Fibroblast of pulmonary artery (primary cell): ENCODE data around the gene VEGFD.

Source experiments
- DNase-seq: peaks from one replicate; pipeline ENCODE4 v3.0.0-alpha.2; 2010; ENCODE audit warnings: low read depth
- H3K4me3 ChIP-seq: replicated peaks from 2 replicates; pipeline ENCODE4 v1.5.1; 2011; ENCODE audit warnings: low read depth, mild to moderate bottlenecking, control low read depth, low read length, moderate library complexity
- CTCF ChIP-seq: IDR thresholded peaks from 2 replicates; pipeline ENCODE4 v1.5.1; 2011; ENCODE audit warnings: mild to moderate bottlenecking, control low read depth, low read length, inconsistent platforms; ENCODE audit errors: missing control alignments

The VEGFD gene

GRCh38 chrX:15334561-15334960, 49.7 kb downstream of the VEGFD start:
- peak overlapping the region; percentile 77 for H3K4me3 ChIP-seq
- TF ChIP-seq CTCF, result no peak
- peak; percentile 11 for DNase-seq

- no peak for DNase-seq
- no peak for TF ChIP-seq CTCF
- no peak overlapping the region for H3K4me3 ChIP-seq
Observed at GRCh38 chrX:15328821-15329220, 55.4 kb downstream of the VEGFD start.

GRCh38 chrX:15328131-15328530, 56.1 kb downstream of the VEGFD start:
- no peak for TF ChIP-seq CTCF
- no peak for DNase-seq
- H3K4me3 ChIP-seq, result no peak overlapping the region

- H3K4me3 ChIP-seq, result no peak overlapping the region
- TF ChIP-seq CTCF, result no peak
- DNase-seq, result no peak
Observed at GRCh38 chrX:15322472-15322871, 61.7 kb downstream of the VEGFD start.

GRCh38 chrX:15322072-15322471, 62.1 kb downstream of the VEGFD start:
- DNase-seq, result no peak
- H3K4me3 ChIP-seq, result no peak overlapping the region
- TF ChIP-seq CTCF, result no peak

- H3K4me3 ChIP-seq, result no peak overlapping the region
- TF ChIP-seq CTCF, result no peak
- no peak for DNase-seq
Observed at GRCh38 chrX:15321447-15321846, 62.8 kb downstream of the VEGFD start.

GRCh38 chrX:15320297-15320696, 63.9 kb downstream of the VEGFD start:
- no peak for DNase-seq
- no peak for TF ChIP-seq CTCF
- no peak overlapping the region for H3K4me3 ChIP-seq
